Osteoblast (primary cell): Measurements from ENCODE around the gene CCDC177. TPM values are rescaled to one million over a fixed set of nuclear protein-coding genes. Genes with fewer than 3 reads are reported as not detected.

Source experiments
- DNase-seq: peaks from one replicate; pipeline ENCODE4 v3.0.0; 2011; ENCODE audit warnings: low spot score, mixed read lengths; ENCODE audit not compliant: insufficient read length; ENCODE audit errors: missing footprints
- H2AFZ ChIP-seq: 2 replicates; pipeline ENCODE4 v1.6.0; 2011; ENCODE audit warnings: mild to moderate bottlenecking, low read length
- H3K27ac ChIP-seq: 2 replicates; pipeline ENCODE4 v1.5.1; 2011; ENCODE audit warnings: mild to moderate bottlenecking, low read depth, low read length, moderate library complexity
- H3K27me3 ChIP-seq: 2 replicates; pipeline ENCODE4 v1.6.0; 2012; ENCODE audit warnings: mild to moderate bottlenecking, control low read depth, inconsistent platforms, low read length, moderate library complexity; ENCODE audit not compliant: insufficient read depth
- H3K36me3 ChIP-seq: 2 replicates; pipeline ENCODE4 v1.5.1; 2011; ENCODE audit warnings: mild to moderate bottlenecking, low read length, control low read depth, moderate library complexity; ENCODE audit not compliant: insufficient read depth
- H3K4me1 ChIP-seq: 2 replicates; pipeline ENCODE4 v1.5.1; 2011; ENCODE audit warnings: mild to moderate bottlenecking, low read length, control low read depth, moderate library complexity; ENCODE audit not compliant: insufficient read depth
- H3K4me2 ChIP-seq: 2 replicates; pipeline ENCODE4 v1.6.0; 2011; ENCODE audit warnings: mild to moderate bottlenecking, low read length; ENCODE audit not compliant: insufficient read depth
- H3K4me3 ChIP-seq: fragments of 200-600 bp; sonication (generic); 3 replicates; pipeline ENCODE4 v1.5.1; 2012; ENCODE audit warnings: mild to moderate bottlenecking, low read length, inconsistent platforms; ENCODE audit not compliant: insufficient read depth
- H3K79me2 ChIP-seq: 2 replicates; pipeline ENCODE4 v1.6.0; 2012; ENCODE audit warnings: mild to moderate bottlenecking, low read length, control low read depth, inconsistent platforms; ENCODE audit not compliant: insufficient read depth
- H3K9me3 ChIP-seq: 2 replicates; pipeline ENCODE4 v1.5.1; 2011; ENCODE audit warnings: low read depth, low read length, control low read depth
- H4K20me1 ChIP-seq: 2 replicates; pipeline ENCODE4 v1.6.0; 2012; ENCODE audit warnings: mild to moderate bottlenecking, low read length, control low read depth; ENCODE audit not compliant: insufficient read depth
- total RNA-seq: library from RNA; depleted of rRNA; stranded (reverse); fragments of >200 nt; gene quantifications from 2 replicates; pipeline ENCODE4 v1.2.3, GENCODE V29; 2012
- TF ChIP-seq, protein P1 (sequence below): IDR thresholded peaks from 2 replicates; pipeline ENCODE4 v1.5.1; 2011; ENCODE audit warnings: mild to moderate bottlenecking, low read depth, low read length, moderate library complexity; ENCODE audit errors: extremely low read depth

CCDC177 gene
- total RNA-seq, 1 donor = not detected

DNA sequence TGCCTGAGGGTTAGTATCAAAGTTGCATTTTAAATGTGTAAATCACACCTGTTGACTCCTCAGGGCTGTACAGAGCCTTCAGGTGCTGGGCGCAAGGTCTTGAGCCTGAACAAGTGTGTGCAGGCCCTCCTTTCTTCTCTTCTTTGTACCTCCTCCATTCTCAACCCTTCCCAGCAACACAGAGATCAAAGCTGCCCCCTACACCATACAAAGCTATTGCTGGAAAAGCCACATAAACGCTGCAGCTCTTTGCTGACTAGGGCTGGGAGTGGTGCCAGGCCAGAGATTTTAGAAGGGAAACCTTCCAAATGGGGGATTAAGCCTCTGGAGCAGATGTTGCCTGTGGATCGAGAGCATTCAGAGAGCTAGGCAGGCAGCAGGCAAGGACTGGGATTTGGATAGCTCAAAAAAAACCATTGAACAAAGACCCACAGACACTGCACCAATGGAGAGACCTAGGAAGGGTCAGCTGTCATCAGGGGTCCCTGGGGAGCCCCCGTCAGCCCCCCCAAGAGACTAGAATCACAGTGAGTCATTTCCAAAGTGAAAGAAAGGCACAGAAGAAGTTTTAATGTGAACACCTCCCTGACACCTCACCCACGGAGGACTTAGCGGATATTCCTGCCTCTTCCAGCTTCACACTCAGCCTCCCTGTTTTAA lies 18.5 kb upstream of the CCDC177 start:
- TF ChIP-seq, protein P1, sequence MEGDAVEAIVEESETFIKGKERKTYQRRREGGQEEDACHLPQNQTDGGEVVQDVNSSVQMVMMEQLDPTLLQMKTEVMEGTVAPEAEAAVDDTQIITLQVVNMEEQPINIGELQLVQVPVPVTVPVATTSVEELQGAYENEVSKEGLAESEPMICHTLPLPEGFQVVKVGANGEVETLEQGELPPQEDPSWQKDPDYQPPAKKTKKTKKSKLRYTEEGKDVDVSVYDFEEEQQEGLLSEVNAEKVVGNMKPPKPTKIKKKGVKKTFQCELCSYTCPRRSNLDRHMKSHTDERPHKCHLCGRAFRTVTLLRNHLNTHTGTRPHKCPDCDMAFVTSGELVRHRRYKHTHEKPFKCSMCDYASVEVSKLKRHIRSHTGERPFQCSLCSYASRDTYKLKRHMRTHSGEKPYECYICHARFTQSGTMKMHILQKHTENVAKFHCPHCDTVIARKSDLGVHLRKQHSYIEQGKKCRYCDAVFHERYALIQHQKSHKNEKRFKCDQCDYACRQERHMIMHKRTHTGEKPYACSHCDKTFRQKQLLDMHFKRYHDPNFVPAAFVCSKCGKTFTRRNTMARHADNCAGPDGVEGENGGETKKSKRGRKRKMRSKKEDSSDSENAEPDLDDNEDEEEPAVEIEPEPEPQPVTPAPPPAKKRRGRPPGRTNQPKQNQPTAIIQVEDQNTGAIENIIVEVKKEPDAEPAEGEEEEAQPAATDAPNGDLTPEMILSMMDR = no peak
- Histone ChIP-seq H3K27me3 (peaks cover 3% of the 10 kb centered on the region), H3K4me2 (peak overlapping the region; percentile 70), H4K20me1 (no peaks in the 10 kb centered on the region), H3K79me2 (no peaks in the 10 kb centered on the region), H2AFZ (peak overlapping the region; percentile 79), H3K4me1 (peaks cover 12% of the 10 kb centered on the region), H3K36me3 (no peaks in the 10 kb centered on the region), H3K4me3 (peak overlapping the region; percentile 54), H3K27ac (peak overlapping the region; percentile 36), H3K9me3 (no peaks in the 10 kb centered on the region)
- DNase-seq = no peak

DNA sequence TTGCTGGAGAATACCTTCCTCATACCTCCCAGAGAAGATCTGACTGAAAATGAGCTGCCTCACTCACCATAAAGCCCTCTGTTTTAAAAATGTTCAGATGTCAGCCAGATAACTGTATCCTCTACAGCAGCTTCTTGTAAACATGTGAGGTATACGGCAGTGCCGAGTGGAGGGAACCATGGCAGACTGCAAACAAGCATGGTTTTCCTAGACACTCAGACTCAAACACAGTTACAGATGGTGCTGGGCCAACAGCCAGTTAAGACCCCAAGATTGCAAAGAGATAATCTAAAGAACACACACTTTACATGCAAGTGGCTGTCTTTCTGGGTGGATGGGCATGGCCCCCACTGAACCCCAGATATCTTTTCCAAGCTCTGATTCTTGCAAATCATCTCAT lies 16.6 kb upstream of the CCDC177 start:
- H3K4me1 ChIP-seq = peaks cover 12% of the 10 kb centered on the region
- peaks cover 3% of the 10 kb centered on the region for H3K27me3 ChIP-seq
- no peaks in the 10 kb centered on the region for H3K9me3 ChIP-seq
- no peaks in the 10 kb centered on the region for H3K79me2 ChIP-seq
- no peak overlapping the region for H3K4me3 ChIP-seq
- H3K4me2 ChIP-seq = no peak overlapping the region
- no peaks in the 10 kb centered on the region for H4K20me1 ChIP-seq
- H2AFZ ChIP-seq = no peak overlapping the region
- H3K27ac ChIP-seq = no peak overlapping the region
- no peaks in the 10 kb centered on the region for H3K36me3 ChIP-seq
- TF ChIP-seq, protein P1 = no peak
- DNase-seq = no peak

DNA sequence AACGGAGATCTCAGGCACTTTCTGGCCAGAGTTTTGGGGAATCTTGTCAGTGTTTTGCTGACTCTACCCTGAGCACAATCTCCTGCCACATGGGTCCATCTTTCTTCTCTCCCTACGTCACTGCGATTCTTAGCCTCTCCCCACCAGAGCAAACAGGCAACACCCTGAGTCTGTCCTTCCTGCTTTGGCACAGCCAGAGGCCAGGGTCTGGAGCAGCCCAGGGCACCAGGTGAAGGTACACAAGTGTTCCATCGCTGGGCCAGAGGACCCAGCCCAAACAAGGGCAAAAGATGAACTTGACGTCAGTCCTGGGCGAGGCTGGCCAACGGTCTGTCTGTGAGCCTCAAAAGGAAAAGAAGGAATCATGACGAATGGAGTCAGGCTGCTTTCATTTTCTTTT lies 12.7 kb upstream of the CCDC177 start:
- no peak overlapping the region for H3K4me3 ChIP-seq
- no peaks in the 10 kb centered on the region for H3K9me3 ChIP-seq
- TF ChIP-seq, protein P1 = no peak
- H2AFZ ChIP-seq = peak overlapping the region; percentile 34
- no peak overlapping the region for H3K27ac ChIP-seq
- peaks cover 1% of the 10 kb centered on the region for H3K4me1 ChIP-seq
- no peak for DNase-seq
- H3K4me2 ChIP-seq = no peak overlapping the region
- H4K20me1 ChIP-seq = no peaks in the 10 kb centered on the region
- no peaks in the 10 kb centered on the region for H3K79me2 ChIP-seq
- peaks cover 3% of the 10 kb centered on the region for H3K27me3 ChIP-seq
- H3K36me3 ChIP-seq = no peaks in the 10 kb centered on the region

DNA sequence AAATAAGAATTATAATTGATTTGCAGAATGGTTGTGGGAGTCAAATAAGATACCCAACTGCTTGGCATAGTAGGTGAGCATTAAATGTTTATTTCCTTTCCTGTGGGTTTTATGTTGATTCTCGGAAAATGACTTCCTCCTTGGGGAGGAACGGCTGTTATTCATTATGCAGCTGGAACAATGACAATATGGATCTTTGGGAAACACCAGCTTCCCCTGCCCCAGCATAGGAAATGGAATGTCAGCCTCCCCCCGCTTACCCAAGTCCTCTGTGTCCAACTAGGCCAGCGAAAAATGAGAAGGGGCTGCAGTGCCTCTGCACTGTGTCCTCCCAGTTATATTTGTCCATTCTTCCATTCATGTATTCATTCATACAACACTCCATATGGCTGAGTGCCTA lies 11.7 kb upstream of the CCDC177 start:
- no peaks in the 10 kb centered on the region for H3K79me2 ChIP-seq
- H3K4me3 ChIP-seq = no peak overlapping the region
- H3K27me3 ChIP-seq = peaks cover 3% of the 10 kb centered on the region
- no peak for DNase-seq
- H3K4me2 ChIP-seq = no peak overlapping the region
- no peaks in the 10 kb centered on the region for H3K9me3 ChIP-seq
- H4K20me1 ChIP-seq = no peaks in the 10 kb centered on the region
- no peak overlapping the region for H2AFZ ChIP-seq
- peaks cover 5% of the 10 kb centered on the region for H3K4me1 ChIP-seq
- no peaks in the 10 kb centered on the region for H3K36me3 ChIP-seq
- TF ChIP-seq, protein P1 = no peak
- H3K27ac ChIP-seq = no peak overlapping the region
